SK-N-SH treated with all-trans-retinoic acid at 6 μM for 48 hours (cell line): ENCODE results near the gene LYST.

Experiments
- ATAC-seq: fragments of 200-7000 bp; cut with Tn5 transposase; 3 replicates; pipeline ENCODE4 v1.9.1; 2020; ENCODE audit warnings: mild to moderate bottlenecking, moderate library complexity
- ARNTL ChIP-seq: fragments of 450-650 bp; formaldehyde crosslinking; IDR thresholded peaks from 2 replicates; pipeline ENCODE4 v1.5.0; 2020; ENCODE audit warnings: low read depth, mild to moderate bottlenecking, moderate library complexity, borderline replicate concordance
- BACH2 ChIP-seq: fragments of 250-450 bp; sonication (Bioruptor Pico); IDR thresholded peaks from 2 replicates; pipeline ENCODE4 v1.9.0; 2021; ENCODE audit warnings: mild to moderate bottlenecking, borderline replicate concordance
- CSDC2 ChIP-seq: fragments of 250-450 bp; sonication (Bioruptor Pico); IDR thresholded peaks from 2 replicates; pipeline ENCODE4 v1.5.0; 2020; ENCODE audit warnings: mild to moderate bottlenecking, moderate library complexity
- ESRRG ChIP-seq: fragments of 250-450 bp; sonication (Bioruptor Pico); IDR thresholded peaks from 2 replicates; pipeline ENCODE4 v1.6.1; 2021; ENCODE audit warnings: mild to moderate bottlenecking
- GLIS3 ChIP-seq: fragments of 250-450 bp; sonication (Bioruptor Pico); IDR thresholded peaks from 2 replicates; pipeline ENCODE4 v1.5.0; 2020; ENCODE audit warnings: mild to moderate bottlenecking, moderate library complexity
- OSR1 ChIP-seq: fragments of 250-450 bp; sonication (Bioruptor Pico); IDR thresholded peaks from 2 replicates; pipeline ENCODE4 v1.8.0; 2022; ENCODE audit warnings: moderate library complexity, mild to moderate bottlenecking, inconsistent platforms
- PPARA ChIP-seq: fragments of 250-450 bp; sonication (Bioruptor Pico); IDR thresholded peaks from 2 replicates; pipeline ENCODE4 v1.5.0; 2020; ENCODE audit warnings: mild to moderate bottlenecking, borderline replicate concordance
- RARB ChIP-seq: fragments of 250-450 bp; sonication (Bioruptor Pico); IDR thresholded peaks from 2 replicates; pipeline ENCODE4 v1.8.0; 2021; ENCODE audit warnings: mild to moderate bottlenecking, moderate library complexity
- SNAI2 ChIP-seq: fragments of 250-450 bp; sonication (Bioruptor Pico); IDR thresholded peaks from 2 replicates; pipeline ENCODE4 v1.5.0; 2020; ENCODE audit warnings: mild to moderate bottlenecking, moderate library complexity
- TCF4 ChIP-seq: fragments of 250-450 bp; sonication (Bioruptor Pico); IDR thresholded peaks from 2 replicates; pipeline ENCODE4 v1.8.0; 2021; ENCODE audit warnings: mild to moderate bottlenecking, moderate library complexity, borderline replicate concordance
- ZC3H10 ChIP-seq: fragments of 250-450 bp; sonication (Bioruptor Pico); IDR thresholded peaks from 2 replicates; pipeline ENCODE4 v1.5.1; 2021; ENCODE audit warnings: mild to moderate bottlenecking, moderate library complexity
- ZFP3 ChIP-seq: fragments of 250-450 bp; sonication (Bioruptor Pico); IDR thresholded peaks from 2 replicates; pipeline ENCODE4 v1.5.0; 2020; ENCODE audit warnings: mild to moderate bottlenecking, moderate library complexity
- ZFP30 ChIP-seq: fragments of 450-650 bp; formaldehyde crosslinking; IDR thresholded peaks from 2 replicates; pipeline ENCODE4 v1.5.0; 2022; ENCODE audit warnings: mild to moderate bottlenecking, moderate library complexity
- ZNF565 ChIP-seq: fragments of 450-650 bp; formaldehyde crosslinking; conservative IDR thresholded peaks from 2 replicates; pipeline ENCODE4 v1.5.0; 2020; ENCODE audit warnings: low read depth, mild to moderate bottlenecking, moderate library complexity
- ZNF70 ChIP-seq: fragments of 450-650 bp; formaldehyde crosslinking; IDR thresholded peaks from 2 replicates; pipeline ENCODE4 v1.5.0; 2020; ENCODE audit warnings: mild to moderate bottlenecking, moderate library complexity
- TF ChIP-seq, protein P1 (sequence below): fragments of 250-450 bp; sonication (Bioruptor Pico); IDR thresholded peaks from 2 replicates; pipeline ENCODE4 v1.5.0; 2020; ENCODE audit warnings: mild to moderate bottlenecking, moderate library complexity
- TF ChIP-seq, protein P2 (sequence below): fragments of 250-450 bp; sonication (Bioruptor Pico); IDR thresholded peaks from 2 replicates; pipeline ENCODE4 v1.8.0; 2020; ENCODE audit warnings: mild to moderate bottlenecking, moderate library complexity, borderline replicate concordance
- TF ChIP-seq, protein P3 (sequence below): fragments of 250-450 bp; sonication (Bioruptor Pico); IDR thresholded peaks from 2 replicates; pipeline ENCODE4 v1.5.1; 2020; ENCODE audit warnings: low read depth, mild to moderate bottlenecking, moderate library complexity

LYST gene

GRCh38 chr1:235885655-235886262 is 19.1 kb upstream of the LYST start:
- no peak for ATAC-seq
- no peak for TF ChIP-seq SNAI2 (CRISPR knock-in tag)
- TF ChIP-seq BACH2, result no peak
- no peak for TF ChIP-seq ZC3H10 (CRISPR knock-in tag)
- no peak for TF ChIP-seq TCF4 (CRISPR knock-in tag)
- TF ChIP-seq CSDC2 (CRISPR knock-in tag), result no peak
- no peak for TF ChIP-seq ESRRG (CRISPR knock-in tag)
- no peak for TF ChIP-seq ZNF565 (CRISPR knock-in tag)
- no peak for TF ChIP-seq ARNTL (CRISPR knock-in tag)
- TF ChIP-seq, protein P1, sequence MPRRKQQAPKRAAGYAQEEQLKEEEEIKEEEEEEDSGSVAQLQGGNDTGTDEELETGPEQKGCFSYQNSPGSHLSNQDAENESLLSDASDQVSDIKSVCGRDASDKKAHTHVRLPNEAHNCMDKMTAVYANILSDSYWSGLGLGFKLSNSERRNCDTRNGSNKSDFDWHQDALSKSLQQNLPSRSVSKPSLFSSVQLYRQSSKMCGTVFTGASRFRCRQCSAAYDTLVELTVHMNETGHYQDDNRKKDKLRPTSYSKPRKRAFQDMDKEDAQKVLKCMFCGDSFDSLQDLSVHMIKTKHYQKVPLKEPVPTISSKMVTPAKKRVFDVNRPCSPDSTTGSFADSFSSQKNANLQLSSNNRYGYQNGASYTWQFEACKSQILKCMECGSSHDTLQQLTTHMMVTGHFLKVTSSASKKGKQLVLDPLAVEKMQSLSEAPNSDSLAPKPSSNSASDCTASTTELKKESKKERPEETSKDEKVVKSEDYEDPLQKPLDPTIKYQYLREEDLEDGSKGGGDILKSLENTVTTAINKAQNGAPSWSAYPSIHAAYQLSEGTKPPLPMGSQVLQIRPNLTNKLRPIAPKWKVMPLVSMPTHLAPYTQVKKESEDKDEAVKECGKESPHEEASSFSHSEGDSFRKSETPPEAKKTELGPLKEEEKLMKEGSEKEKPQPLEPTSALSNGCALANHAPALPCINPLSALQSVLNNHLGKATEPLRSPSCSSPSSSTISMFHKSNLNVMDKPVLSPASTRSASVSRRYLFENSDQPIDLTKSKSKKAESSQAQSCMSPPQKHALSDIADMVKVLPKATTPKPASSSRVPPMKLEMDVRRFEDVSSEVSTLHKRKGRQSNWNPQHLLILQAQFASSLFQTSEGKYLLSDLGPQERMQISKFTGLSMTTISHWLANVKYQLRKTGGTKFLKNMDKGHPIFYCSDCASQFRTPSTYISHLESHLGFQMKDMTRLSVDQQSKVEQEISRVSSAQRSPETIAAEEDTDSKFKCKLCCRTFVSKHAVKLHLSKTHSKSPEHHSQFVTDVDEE (CRISPR knock-in tag), result no peak
- no peak for TF ChIP-seq OSR1
- TF ChIP-seq, protein P2, sequence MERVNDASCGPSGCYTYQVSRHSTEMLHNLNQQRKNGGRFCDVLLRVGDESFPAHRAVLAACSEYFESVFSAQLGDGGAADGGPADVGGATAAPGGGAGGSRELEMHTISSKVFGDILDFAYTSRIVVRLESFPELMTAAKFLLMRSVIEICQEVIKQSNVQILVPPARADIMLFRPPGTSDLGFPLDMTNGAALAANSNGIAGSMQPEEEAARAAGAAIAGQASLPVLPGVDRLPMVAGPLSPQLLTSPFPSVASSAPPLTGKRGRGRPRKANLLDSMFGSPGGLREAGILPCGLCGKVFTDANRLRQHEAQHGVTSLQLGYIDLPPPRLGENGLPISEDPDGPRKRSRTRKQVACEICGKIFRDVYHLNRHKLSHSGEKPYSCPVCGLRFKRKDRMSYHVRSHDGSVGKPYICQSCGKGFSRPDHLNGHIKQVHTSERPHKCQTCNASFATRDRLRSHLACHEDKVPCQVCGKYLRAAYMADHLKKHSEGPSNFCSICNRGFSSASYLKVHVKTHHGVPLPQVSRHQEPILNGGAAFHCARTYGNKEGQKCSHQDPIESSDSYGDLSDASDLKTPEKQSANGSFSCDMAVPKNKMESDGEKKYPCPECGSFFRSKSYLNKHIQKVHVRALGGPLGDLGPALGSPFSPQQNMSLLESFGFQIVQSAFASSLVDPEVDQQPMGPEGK (CRISPR knock-in tag), result no peak
- TF ChIP-seq, protein P3, sequence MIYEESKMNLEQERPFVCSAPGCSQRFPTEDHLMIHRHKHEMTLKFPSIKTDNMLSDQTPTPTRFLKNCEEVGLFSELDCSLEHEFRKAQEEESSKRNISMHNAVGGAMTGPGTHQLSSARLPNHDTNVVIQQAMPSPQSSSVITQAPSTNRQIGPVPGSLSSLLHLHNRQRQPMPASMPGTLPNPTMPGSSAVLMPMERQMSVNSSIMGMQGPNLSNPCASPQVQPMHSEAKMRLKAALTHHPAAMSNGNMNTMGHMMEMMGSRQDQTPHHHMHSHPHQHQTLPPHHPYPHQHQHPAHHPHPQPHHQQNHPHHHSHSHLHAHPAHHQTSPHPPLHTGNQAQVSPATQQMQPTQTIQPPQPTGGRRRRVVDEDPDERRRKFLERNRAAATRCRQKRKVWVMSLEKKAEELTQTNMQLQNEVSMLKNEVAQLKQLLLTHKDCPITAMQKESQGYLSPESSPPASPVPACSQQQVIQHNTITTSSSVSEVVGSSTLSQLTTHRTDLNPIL, result no peak

GRCh38 chr1:235883261-235883927 is 16.7 kb upstream of the LYST start:
- peak; percentile 91 for ATAC-seq
- TF ChIP-seq, protein P2 (CRISPR knock-in tag), result no peak
- TF ChIP-seq ZFP30 (no peak), PPARA (CRISPR knock-in tag) (no peak), ARNTL (CRISPR knock-in tag) (no peak), ZNF70 (CRISPR knock-in tag) (no peak), CSDC2 (CRISPR knock-in tag) (no peak), ZNF565 (CRISPR knock-in tag) (no peak), ZC3H10 (CRISPR knock-in tag) (no peak), BACH2 (no peak), GLIS3 (CRISPR knock-in tag) (no peak), RARB (CRISPR knock-in tag) (no peak), OSR1 (no peak), ZFP3 (CRISPR knock-in tag) (no peak)
- TF ChIP-seq, protein P1 (CRISPR knock-in tag), result no peak
- TF ChIP-seq, protein P3, result no peak
- TF ChIP-seq, all 23 proteins: peak for 0
